Measurements from ENCODE around the gene UROC1. TPM values are rescaled to one million over a fixed set of nuclear protein-coding genes. Genes with fewer than 3 reads are reported as not detected.

UROC1 gene
- total and polyA plus RNA-seq, 4 donors, result 0.06 to 0.35 (median 0.29) TPM; not detected in 1

- no peaks in the 10 kb centered on the region for H3K36me3 ChIP-seq (ENCODE audit: control insufficient read depth, insufficient read depth, low read length)
- no peaks in the 10 kb centered on the region for H3K9me3 ChIP-seq (ENCODE audit: control insufficient read depth, insufficient read depth, low read length)
- no peak overlapping the region for H3K4me3 ChIP-seq (ENCODE audit: low read depth, low read length)
- peaks cover 4% of the 10 kb centered on the region for H3K27me3 ChIP-seq (ENCODE audit: control insufficient read depth, insufficient read depth, low read length)
- H3K4me1 ChIP-seq (ENCODE audit: control insufficient read depth, insufficient read depth, low read length), result peaks cover 11% of the 10 kb centered on the region
- WGBS (ENCODE audit: insufficient coverage), result 81% methylated on average over 6 of the region's 6 CpGs
- no peak overlapping the region for H3K27ac ChIP-seq (ENCODE audit: low read depth, low read length)
- no peak for DNase-seq (ENCODE audit: low read depth in 4 of 6, low spot score in 6 of 6)
These were observed 13.4 kb upstream of the UROC1 start for GRCh38 chr3:126531051-126531330.

GRCh38 chr3:126530171-126531050 is 12.8 kb upstream of the UROC1 start:
- no peaks in the 10 kb centered on the region for H3K9me3 ChIP-seq (ENCODE audit: control insufficient read depth, insufficient read depth, low read length)
- peaks cover 4% of the 10 kb centered on the region for H3K27me3 ChIP-seq (ENCODE audit: control insufficient read depth, insufficient read depth, low read length)
- 86% methylated on average over 17 of the region's 18 CpGs for WGBS (ENCODE audit: insufficient coverage)
- no peak overlapping the region for H3K4me3 ChIP-seq (ENCODE audit: low read depth, low read length)
- no peaks in the 10 kb centered on the region for H3K36me3 ChIP-seq (ENCODE audit: control insufficient read depth, insufficient read depth, low read length)
- H3K27ac ChIP-seq (ENCODE audit: low read depth, low read length), result no peak overlapping the region
- H3K4me1 ChIP-seq (ENCODE audit: control insufficient read depth, insufficient read depth, low read length), result peaks cover 11% of the 10 kb centered on the region
- DNase-seq (ENCODE audit: low read depth in 4 of 6, low spot score in 6 of 6), result no peak

GRCh38 chr3:126529585-126530170 is 12.1 kb upstream of the UROC1 start:
- no peak for DNase-seq (ENCODE audit: low read depth in 4 of 6, low spot score in 6 of 6)
- H3K27ac ChIP-seq (ENCODE audit: low read depth, low read length), result no peak overlapping the region
- 39% methylated on average over 6 of the region's 7 CpGs for WGBS (ENCODE audit: insufficient coverage)

GRCh38 chr3:126528800-126529541 is 11.4 kb upstream of the UROC1 start:
- Histone ChIP-seq H3K4me1 (ENCODE audit: control insufficient read depth, insufficient read depth, low read length) (peaks cover 20% of the 10 kb centered on the region), H3K4me3 (ENCODE audit: low read depth, low read length) (no peak overlapping the region), H3K27me3 (ENCODE audit: control insufficient read depth, insufficient read depth, low read length) (peaks cover 7% of the 10 kb centered on the region), H3K9me3 (ENCODE audit: control insufficient read depth, insufficient read depth, low read length) (no peaks in the 10 kb centered on the region), H3K27ac (ENCODE audit: low read depth, low read length) (no peak overlapping the region), H3K36me3 (ENCODE audit: control insufficient read depth, insufficient read depth, low read length) (no peaks in the 10 kb centered on the region)
- WGBS (ENCODE audit: insufficient coverage), result 85% methylated on average over 8 of the region's 14 CpGs
- no peak for DNase-seq (ENCODE audit: low read depth in 4 of 6, low spot score in 6 of 6)

More at GRCh38 chr3:126529585-126530170, 12.1 kb upstream of the UROC1 start:
- no peaks in the 10 kb centered on the region for H3K36me3 ChIP-seq (ENCODE audit: control insufficient read depth, insufficient read depth, low read length)
- H3K4me1 ChIP-seq (ENCODE audit: control insufficient read depth, insufficient read depth, low read length), result peaks cover 15% of the 10 kb centered on the region
- H3K27me3 ChIP-seq (ENCODE audit: control insufficient read depth, insufficient read depth, low read length), result peaks cover 5% of the 10 kb centered on the region
- no peak overlapping the region for H3K4me3 ChIP-seq (ENCODE audit: low read depth, low read length)
- no peaks in the 10 kb centered on the region for H3K9me3 ChIP-seq (ENCODE audit: control insufficient read depth, insufficient read depth, low read length)

GRCh38 chr3:126528419-126528799 is 10.8 kb upstream of the UROC1 start:
- peaks cover 26% of the 10 kb centered on the region for H3K4me1 ChIP-seq (ENCODE audit: control insufficient read depth, insufficient read depth, low read length)
- no peak overlapping the region for H3K4me3 ChIP-seq (ENCODE audit: low read depth, low read length)
- no peak overlapping the region for H3K27ac ChIP-seq (ENCODE audit: low read depth, low read length)
- H3K9me3 ChIP-seq (ENCODE audit: control insufficient read depth, insufficient read depth, low read length), result no peaks in the 10 kb centered on the region
- peaks cover 13% of the 10 kb centered on the region for H3K27me3 ChIP-seq (ENCODE audit: control insufficient read depth, insufficient read depth, low read length)
- DNase-seq (ENCODE audit: low read depth in 4 of 6, low spot score in 6 of 6), result no peak
- 100% methylated on average over 1 of the region's 5 CpGs for WGBS (ENCODE audit: insufficient coverage)
- no peaks in the 10 kb centered on the region for H3K36me3 ChIP-seq (ENCODE audit: control insufficient read depth, insufficient read depth, low read length)

GRCh38 chr3:126527455-126528211 is 10.1 kb upstream of the UROC1 start:
- WGBS (ENCODE audit: insufficient coverage), result 72% methylated on average over 6 of the region's 6 CpGs
- Histone ChIP-seq H3K27ac (ENCODE audit: low read depth, low read length) (no peak overlapping the region), H3K4me1 (ENCODE audit: control insufficient read depth, insufficient read depth, low read length) (peaks cover 28% of the 10 kb centered on the region), H3K9me3 (ENCODE audit: control insufficient read depth, insufficient read depth, low read length) (no peaks in the 10 kb centered on the region), H3K4me3 (ENCODE audit: low read depth, low read length) (no peak overlapping the region), H3K27me3 (ENCODE audit: control insufficient read depth, insufficient read depth, low read length) (peaks cover 20% of the 10 kb centered on the region), H3K36me3 (ENCODE audit: control insufficient read depth, insufficient read depth, low read length) (no peaks in the 10 kb centered on the region)
- DNase-seq (ENCODE audit: low read depth in 4 of 6, low spot score in 6 of 6), result no peak

GRCh38 chr3:126527006-126527405 is 9.4 kb upstream of the UROC1 start:
- H3K27me3 ChIP-seq (ENCODE audit: control insufficient read depth, insufficient read depth, low read length), result peaks cover 20% of the 10 kb centered on the region
- peaks cover 34% of the 10 kb centered on the region for H3K4me1 ChIP-seq (ENCODE audit: control insufficient read depth, insufficient read depth, low read length)
- H3K36me3 ChIP-seq (ENCODE audit: control insufficient read depth, insufficient read depth, low read length), result no peaks in the 10 kb centered on the region
- 76% methylated on average over 5 of the region's 7 CpGs for WGBS (ENCODE audit: insufficient coverage)
- H3K9me3 ChIP-seq (ENCODE audit: control insufficient read depth, insufficient read depth, low read length), result no peaks in the 10 kb centered on the region
- DNase-seq (ENCODE audit: low read depth in 4 of 6, low spot score in 6 of 6), result no peak
- H3K4me3 ChIP-seq (ENCODE audit: low read depth, low read length), result no peak overlapping the region
- H3K27ac ChIP-seq (ENCODE audit: low read depth, low read length), result no peak overlapping the region

- Histone ChIP-seq H3K4me3 (ENCODE audit: low read depth, low read length) (no peak overlapping the region), H3K36me3 (ENCODE audit: control insufficient read depth, insufficient read depth, low read length) (no peaks in the 10 kb centered on the region), H3K27ac (ENCODE audit: low read depth, low read length) (no peak overlapping the region), H3K27me3 (ENCODE audit: control insufficient read depth, insufficient read depth, low read length) (peaks cover 20% of the 10 kb centered on the region), H3K4me1 (ENCODE audit: control insufficient read depth, insufficient read depth, low read length) (peaks cover 38% of the 10 kb centered on the region), H3K9me3 (ENCODE audit: control insufficient read depth, insufficient read depth, low read length) (no peaks in the 10 kb centered on the region)
- DNase-seq (ENCODE audit: low read depth in 4 of 6, low spot score in 6 of 6), result no peak
- 80% methylated on average over 3 of the region's 7 CpGs for WGBS (ENCODE audit: insufficient coverage)
These were observed 9.1 kb upstream of the UROC1 start for GRCh38 chr3:126526668-126527005.

GRCh38 chr3:126525853-126526667 is 8.5 kb upstream of the UROC1 start:
- H3K4me1 ChIP-seq (ENCODE audit: control insufficient read depth, insufficient read depth, low read length), result peaks cover 42% of the 10 kb centered on the region
- H3K27ac ChIP-seq (ENCODE audit: low read depth, low read length), result no peak overlapping the region
- no peaks in the 10 kb centered on the region for H3K36me3 ChIP-seq (ENCODE audit: control insufficient read depth, insufficient read depth, low read length)
- WGBS (ENCODE audit: insufficient coverage), result 95% methylated on average over 5 of the region's 8 CpGs
- no peaks in the 10 kb centered on the region for H3K9me3 ChIP-seq (ENCODE audit: control insufficient read depth, insufficient read depth, low read length)
- H3K4me3 ChIP-seq (ENCODE audit: low read depth, low read length), result no peak overlapping the region
- peaks cover 20% of the 10 kb centered on the region for H3K27me3 ChIP-seq (ENCODE audit: control insufficient read depth, insufficient read depth, low read length)
- DNase-seq (ENCODE audit: low read depth in 4 of 6, low spot score in 6 of 6), result no peak

Measured in spinal cord (tissue), 10 donors.